ENCODE results near the gene ANO1.

DNA sequence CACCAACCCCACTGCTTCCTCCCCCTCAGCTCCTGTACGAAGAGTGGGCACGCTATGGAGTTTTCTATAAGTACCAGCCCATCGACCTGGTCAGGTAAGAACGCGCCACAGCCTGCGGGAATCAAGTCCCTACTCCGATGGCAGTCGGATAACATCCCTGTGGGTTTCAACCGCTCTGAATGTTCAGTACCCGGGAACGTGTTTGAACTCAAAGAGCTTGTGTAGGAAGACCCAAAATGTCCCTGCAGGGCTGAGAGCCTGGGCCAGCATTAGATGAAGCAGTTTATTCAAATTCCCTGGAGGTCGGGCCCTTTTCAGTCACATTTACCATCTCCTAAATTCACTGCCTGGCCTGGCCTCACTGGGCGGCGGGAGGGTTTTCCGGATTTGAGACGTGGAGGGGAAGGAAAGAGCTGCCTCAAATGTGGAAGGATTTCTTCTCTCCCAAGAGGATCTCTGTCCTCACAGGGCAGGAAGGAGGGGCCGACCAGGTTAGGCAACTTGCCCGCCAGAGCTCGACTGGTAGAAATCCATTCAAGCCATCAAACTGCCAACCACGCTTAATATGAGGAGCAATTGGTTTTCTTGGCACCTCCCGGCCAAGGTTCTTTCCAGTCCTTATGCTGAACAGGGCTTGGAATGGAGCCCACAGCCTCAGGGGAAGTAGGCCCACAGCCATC lies 46.3 kb downstream of the ANO1 start:
- TF ChIP-seq POLR2A (IDR thresholded peaks at IDR 0.05; ENCODE audit: low read depth, low read length) (no peak), POU2F2 (IDR thresholded peaks at IDR 0.05; ENCODE audit: low read depth, low read length) (no peak), TAF1 (IDR thresholded peaks at IDR 0.05; ENCODE audit: low read depth, low read length) (no peak), PAX5 (IDR thresholded peaks at IDR 0.05; ENCODE audit: insufficient read depth, low read length, severe bottlenecking) (no peak)

Data from GM12891 (cell line).